Measurements from ENCODE around the gene PXDN. TPM values are rescaled to one million over a fixed set of nuclear protein-coding genes. Genes with fewer than 3 reads are reported as not detected.

PXDN gene
- polyA plus RNA-seq, 5 donors = 160 to 184 (median 178) TPM

- no peak for DNase-seq
These were observed 126.8 kb downstream of the PXDN start for GRCh38 chr2:1617425-1618021.

- no peak for DNase-seq
These were observed 129.8 kb downstream of the PXDN start for GRCh38 chr2:1614564-1614963.

DNA sequence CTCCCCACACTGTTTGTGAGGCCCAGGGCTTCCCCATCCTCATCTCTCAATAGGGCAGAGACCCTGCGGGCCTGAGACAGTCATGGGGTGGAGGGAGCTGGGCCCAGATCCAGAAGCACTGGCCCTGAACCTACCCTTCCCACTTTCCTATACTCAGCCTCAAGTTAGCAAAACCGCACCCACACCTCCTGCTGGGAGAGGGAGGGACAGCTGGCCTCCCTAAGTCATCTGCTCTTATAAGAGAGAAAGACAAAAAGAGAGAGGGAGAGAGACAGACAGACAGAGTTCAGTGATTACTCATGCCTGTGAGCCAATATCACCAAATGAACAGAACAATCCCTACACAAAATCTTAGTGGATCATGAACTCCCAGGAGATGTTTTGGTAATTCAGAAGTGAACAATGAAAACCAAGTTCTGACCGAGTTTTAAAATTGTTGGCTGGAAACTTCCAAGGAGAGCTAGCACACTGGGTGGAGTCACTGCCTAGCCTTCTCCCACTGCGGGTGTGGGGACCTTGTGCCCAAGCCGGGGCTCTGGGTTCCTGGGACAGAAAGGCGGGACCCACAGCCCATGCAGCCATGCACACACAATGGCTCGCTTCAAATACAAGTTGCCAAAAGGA, 130.5 kb downstream of the PXDN start:
- DNase-seq = no peak

DNA sequence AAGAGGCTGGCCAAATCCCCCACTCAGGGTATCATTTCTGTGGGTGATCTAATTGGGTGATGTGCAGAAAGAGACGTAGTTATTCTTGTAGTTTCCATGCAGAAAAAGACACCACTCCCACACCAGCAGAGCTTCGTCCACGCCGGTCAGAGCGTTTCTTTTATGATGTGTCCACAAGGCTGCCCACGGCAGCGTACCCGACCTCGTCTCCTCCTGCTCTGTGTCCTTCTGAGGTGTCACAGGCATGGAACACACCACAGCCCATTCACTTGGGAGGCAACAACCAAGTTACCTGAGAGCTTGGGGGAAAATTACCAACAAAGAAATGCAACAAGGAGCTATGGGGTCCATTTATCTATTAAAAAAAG, 131.3 kb downstream of the PXDN start:
- DNase-seq = no peak

GRCh38 chr2:1612391-1613077, 131.8 kb downstream of the PXDN start:
- no peak for DNase-seq

- DNase-seq = no peak
These were observed 132.4 kb downstream of the PXDN start for GRCh38 chr2:1611886-1612285.

DNA sequence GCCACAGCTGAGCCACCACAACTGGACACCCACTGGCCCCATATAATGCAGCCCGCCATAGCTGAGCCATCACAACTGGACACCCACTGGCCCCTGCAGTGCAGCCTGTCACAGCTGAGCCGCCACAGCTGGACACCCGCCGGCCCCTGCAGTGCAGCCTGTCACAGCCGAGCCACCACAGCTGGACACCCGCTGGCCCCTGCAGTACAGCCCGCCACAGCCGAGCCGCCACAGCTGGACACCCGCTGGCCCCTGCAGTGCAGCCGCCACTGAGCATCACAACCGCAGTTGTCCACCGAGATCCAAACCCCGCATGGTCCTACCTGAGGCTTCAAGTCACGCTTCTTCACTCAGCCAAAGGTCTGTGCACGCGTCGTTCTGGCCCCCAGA, 134.2 kb downstream of the PXDN start:
- DNase-seq = no peak

GRCh38 chr2:1609485-1610095, 134.7 kb downstream of the PXDN start:
- no peak for DNase-seq

GRCh38 chr2:1609040-1609439, 135.3 kb downstream of the PXDN start:
- no peak for DNase-seq

- no peak for DNase-seq
These were observed 136.2 kb downstream of the PXDN start for GRCh38 chr2:1607971-1608688.

GRCh38 chr2:1607236-1607920, 136.9 kb downstream of the PXDN start:
- no peak for DNase-seq

DNA sequence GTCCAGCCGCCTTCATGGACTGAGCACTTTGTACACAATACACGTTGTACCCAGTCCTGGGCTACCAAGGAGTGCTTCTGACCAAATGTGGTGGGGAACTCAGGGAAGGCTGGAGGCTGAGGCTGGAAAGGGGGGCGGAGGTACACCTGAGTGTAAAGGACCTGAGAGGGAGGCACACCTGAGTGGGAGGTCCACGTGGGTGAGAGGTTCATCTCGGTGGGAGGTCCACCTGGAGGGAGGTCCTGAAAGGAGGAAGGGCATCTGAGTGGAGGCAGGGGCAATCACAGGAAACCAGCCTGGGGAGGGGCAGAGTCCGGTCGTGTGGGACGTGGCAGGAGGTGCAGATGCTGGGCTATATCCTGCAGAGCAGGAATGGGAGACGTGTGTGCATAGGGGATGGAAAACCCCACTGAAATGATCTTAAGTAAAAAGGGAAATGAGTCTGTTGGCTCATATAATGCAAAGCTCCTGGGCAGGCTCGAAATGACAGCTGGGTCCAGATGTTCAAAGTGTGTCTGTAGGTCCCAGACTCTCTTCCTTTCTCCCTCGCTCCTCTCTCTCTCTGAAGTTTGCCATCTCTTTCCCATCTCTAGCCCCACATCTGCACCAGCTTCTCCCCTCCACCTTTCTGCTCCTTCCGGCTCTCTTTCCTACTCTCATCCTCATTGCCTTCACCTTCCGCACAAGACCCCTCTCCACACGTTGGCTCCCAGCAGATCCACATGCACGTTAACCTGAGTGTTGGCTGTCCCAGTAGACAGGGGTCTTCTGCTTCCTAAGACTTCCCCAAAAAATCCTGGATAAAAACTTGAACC, 137.7 kb downstream of the PXDN start:
- no peak for DNase-seq

DNA sequence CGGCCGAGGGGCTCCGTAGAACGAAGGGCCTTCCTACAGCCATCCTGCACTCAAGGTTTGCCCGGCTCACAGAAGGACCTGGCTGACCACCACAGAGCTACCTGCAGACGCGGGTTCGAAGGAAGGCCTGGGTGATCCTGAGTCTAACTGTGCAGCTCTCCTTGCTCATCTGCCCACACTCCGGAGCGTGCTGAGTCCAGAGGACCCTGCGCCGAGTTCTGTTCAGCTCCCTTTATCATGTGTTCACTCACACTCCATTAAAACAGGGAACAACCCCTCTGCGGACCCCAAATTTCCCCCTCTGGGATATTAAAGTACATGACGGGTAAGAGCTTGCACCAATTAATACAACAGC, 138.3 kb downstream of the PXDN start:
- DNase-seq = no peak

DNA sequence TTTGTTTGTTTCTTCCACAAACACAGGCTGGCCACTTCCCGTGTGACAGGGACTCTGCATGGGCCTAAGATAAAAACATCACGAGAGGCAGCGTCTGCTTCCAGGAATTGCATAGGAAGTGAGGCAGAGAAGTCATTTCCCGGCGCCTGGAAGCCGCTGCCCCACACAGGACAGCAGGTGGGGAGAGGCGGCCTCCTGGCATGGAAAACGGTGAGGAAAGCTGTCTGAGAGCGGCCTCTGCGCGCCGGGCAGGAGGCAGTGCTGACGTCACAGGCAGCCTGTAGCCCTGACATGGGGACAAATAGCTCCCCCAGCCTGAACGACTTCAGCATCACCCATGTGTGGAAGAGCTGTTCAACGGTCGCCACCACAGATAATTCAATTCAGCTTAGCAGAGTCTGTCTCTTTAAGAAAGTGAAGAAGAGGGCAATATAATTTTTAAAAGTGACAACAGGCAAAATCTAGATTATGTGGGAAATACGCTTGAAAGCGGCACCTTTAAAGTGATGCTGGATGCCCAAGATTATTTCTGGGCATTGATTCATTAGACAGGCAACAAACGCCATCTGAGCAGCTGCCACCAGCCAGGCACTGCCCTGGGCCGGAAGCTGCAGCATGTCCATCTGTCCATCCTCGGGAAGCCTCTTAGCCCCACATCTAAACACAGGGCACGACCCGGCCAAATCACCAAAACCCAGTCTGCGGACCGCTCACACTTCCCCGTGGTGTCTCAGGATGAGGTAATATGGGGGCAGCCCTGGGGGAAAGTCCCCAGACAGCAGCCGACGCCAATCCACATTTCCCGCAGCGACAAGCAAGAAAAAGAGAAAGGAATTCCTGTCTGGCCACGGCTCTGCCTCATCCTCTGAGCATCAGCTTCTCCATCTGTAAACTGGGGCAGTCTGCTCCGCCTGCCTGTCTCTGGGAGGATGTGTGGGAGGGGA, 138.9 kb downstream of the PXDN start:
- no peak for DNase-seq

GRCh38 chr2:1603521-1603920, 140.8 kb downstream of the PXDN start:
- no peak for DNase-seq

- DNase-seq = no peak
These were observed 141.3 kb downstream of the PXDN start for GRCh38 chr2:1603059-1603458.

- DNase-seq = no peak
These were observed 141.9 kb downstream of the PXDN start for GRCh38 chr2:1602278-1603010.

DNA sequence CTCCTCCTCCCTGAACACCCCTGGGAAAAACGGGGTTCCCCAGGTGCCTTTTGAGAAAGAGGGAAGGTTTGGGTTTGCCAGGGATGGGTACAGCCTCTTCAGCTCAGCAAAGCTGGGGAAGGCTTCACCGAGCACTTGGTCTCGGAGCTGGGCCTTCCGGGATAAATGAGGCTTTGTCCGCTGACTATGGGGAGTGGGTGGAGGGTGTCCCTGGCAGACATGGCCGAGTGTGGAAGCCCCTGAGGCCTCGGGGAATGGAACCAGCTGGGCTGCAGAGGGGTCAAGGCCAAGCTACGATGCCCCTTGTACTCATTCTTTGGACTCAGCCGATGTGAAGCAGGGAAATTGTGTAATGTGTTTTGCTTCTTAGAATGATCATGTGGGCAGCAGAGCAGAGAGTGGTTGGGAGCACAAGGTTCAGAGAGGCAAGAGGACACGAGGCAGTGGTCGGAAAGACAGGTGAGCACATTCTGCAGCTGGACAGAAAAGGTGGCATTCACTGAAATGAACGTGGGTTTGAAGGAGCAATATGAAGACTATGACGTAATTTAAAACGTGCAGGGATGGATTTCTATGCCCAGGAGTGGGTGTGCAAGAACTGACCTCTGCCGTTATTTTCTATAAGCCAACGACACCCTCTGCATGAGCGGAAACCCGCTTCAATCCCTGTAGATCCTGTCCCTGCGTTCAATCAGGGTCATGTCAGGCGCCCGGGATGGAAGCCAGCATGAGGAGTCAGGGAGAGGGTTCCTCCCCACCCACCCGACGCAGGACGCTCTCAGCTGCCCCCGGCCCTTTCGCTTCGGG, 142.6 kb downstream of the PXDN start:
- DNase-seq = no peak
